Liver (tissue), 9 donors: ENCODE data around the gene EXT2. TPM values are rescaled to one million over a fixed set of nuclear protein-coding genes. Genes with fewer than 3 reads are reported as not detected.

Experiments used
- DNase-seq: peaks from one replicate; pipeline ENCODE4 v3.0.0-alpha.2; 2017; ENCODE audit warnings: low spot score
- H3K27ac ChIP-seq, 2 donors: one replicate each; pipeline ENCODE4 v1.7.0; 2013; ENCODE audit warnings: inconsistent platforms in 2 of 2, low read length in 2 of 2, control low read depth in 1 of 2, low read depth in 1 of 2, mild to moderate bottlenecking in 1 of 2
- H3K27me3 ChIP-seq, 4 donors: one replicate each; pipeline versions ENCODE4 v1.6.1 to v1.7.0; 2013; ENCODE audit warnings: low read length in 3 of 4, inconsistent platforms in 1 of 4, mild to moderate bottlenecking in 1 of 4, moderate library complexity in 1 of 4; ENCODE audit not compliant: control insufficient read depth in 4 of 4, insufficient read depth in 4 of 4
- H3K36me3 ChIP-seq, 4 donors: one replicate each; pipeline versions ENCODE4 v1.6.1 to v1.7.0; 2013; ENCODE audit warnings: low read length in 3 of 4, mild to moderate bottlenecking in 3 of 4, low read depth in 1 of 4, moderate library complexity in 1 of 4; ENCODE audit not compliant: control insufficient read depth in 4 of 4, insufficient read depth in 3 of 4
- H3K4me1 ChIP-seq, 4 donors: one replicate each; pipeline versions ENCODE4 v1.6.1 to v1.7.0; 2013; ENCODE audit warnings: low read length in 3 of 4, mild to moderate bottlenecking in 3 of 4, moderate library complexity in 1 of 4; ENCODE audit not compliant: control insufficient read depth in 4 of 4, insufficient read depth in 4 of 4
- H3K4me3 ChIP-seq, 3 donors: one replicate each; pipeline versions ENCODE4 v1.6.1 to v1.7.0; 2013; ENCODE audit warnings: low read length in 3 of 3, control low read depth in 1 of 3, low read depth in 1 of 3, mild to moderate bottlenecking in 1 of 3
- H3K9ac ChIP-seq, 2 donors: one replicate each; pipeline ENCODE4 v1.7.0; 2013; ENCODE audit warnings: low read length in 2 of 2, mild to moderate bottlenecking in 2 of 2, moderate library complexity in 2 of 2, control low read depth in 1 of 2, low read depth in 1 of 2
- H3K9me3 ChIP-seq, 4 donors: one replicate each; pipeline versions ENCODE4 v1.6.1 to v1.7.0; 2013; ENCODE audit warnings: low read length in 3 of 4; ENCODE audit not compliant: control insufficient read depth in 4 of 4
- ATF3 ChIP-seq: IDR thresholded peaks from 2 replicates; pipeline ENCODE4 v1.6.1; 2016; ENCODE audit warnings: antibody characterized with exemption
- CTCF ChIP-seq: fragments of 150-350 bp; IDR thresholded peaks from 2 replicates; pipeline ENCODE4 v1.5.1; 2017; ENCODE audit warnings: improper control_type of control experiment, low read depth, low read length; ENCODE audit not compliant: missing input control
- EGR1 ChIP-seq, 2 donors: IDR thresholded peaks; 2 replicates each; pipeline ENCODE4 v1.6.1; 2016 to 2018; ENCODE audit warnings: antibody characterized with exemption in 2 of 2, low read depth in 2 of 2
- GABPA ChIP-seq, 2 donors: IDR thresholded peaks in 1 of 2; conservative IDR thresholded peaks in 1 of 2; 2 replicates each; pipeline ENCODE4 v1.6.1; 2016; ENCODE audit warnings: antibody characterized with exemption in 2 of 2, mild to moderate bottlenecking in 1 of 2, moderate library complexity in 1 of 2
- HNF4G ChIP-seq: IDR thresholded peaks from 2 replicates; pipeline ENCODE4 v1.6.1; 2016; ENCODE audit warnings: antibody characterized with exemption
- JUND ChIP-seq, 2 donors: IDR thresholded peaks; 2 replicates each; pipeline ENCODE4 v1.6.1; 2016; ENCODE audit warnings: antibody characterized with exemption in 2 of 2
- NR2F2 ChIP-seq: IDR thresholded peaks from 2 replicates; pipeline ENCODE4 v1.6.1; 2016; ENCODE audit warnings: antibody characterized with exemption
- RAD21 ChIP-seq, 2 donors: IDR thresholded peaks; 2 replicates each; pipeline ENCODE4 v1.6.1; 2016; ENCODE audit warnings: antibody characterized with exemption in 2 of 2, mild to moderate bottlenecking in 2 of 2
- REST ChIP-seq: IDR thresholded peaks from 2 replicates; pipeline ENCODE4 v1.6.1; 2016; ENCODE audit warnings: antibody characterized with exemption, mild to moderate bottlenecking
- RXRA ChIP-seq, 2 donors: IDR thresholded peaks; 2 replicates each; pipeline ENCODE4 v1.6.1; 2017 to 2018; ENCODE audit warnings: antibody characterized with exemption in 2 of 2, mild to moderate bottlenecking in 1 of 2
- SP1 ChIP-seq: IDR thresholded peaks from 2 replicates; pipeline ENCODE4 v1.6.1; 2018; ENCODE audit warnings: antibody characterized with exemption, mild to moderate bottlenecking
- TAF1 ChIP-seq: conservative IDR thresholded peaks from 2 replicates; pipeline ENCODE4 v1.6.1; 2016; ENCODE audit warnings: antibody characterized with exemption, mild to moderate bottlenecking
- YY1 ChIP-seq: IDR thresholded peaks from 2 replicates; pipeline ENCODE4 v1.6.1; 2016; ENCODE audit warnings: antibody characterized with exemption, mild to moderate bottlenecking
- WGBS: extraction: QIAGEN DNeasy Blood & Tissue Kit; methylation state at CpG from one replicate; pipeline ENCODE4 v1.1.7; 2013; 5-methylcytosine and 5-hydroxymethylcytosine counted together
- polyA plus RNA-seq, 2 donors: library from polyadenylated mRNA; stranded (reverse) in 1 of 2; unstranded in 1 of 2; fragments of 200-250 nt in 1 of 2; fragments of >200 nt in 1 of 2; fragmentation: Nextera tagmentation in 1 of 2; extraction: Ambion mirVana in 1 of 2; gene quantifications; one replicate each; pipeline versions ENCODE4 v1.2.1 to v1.2.3, GENCODE V29; 2013 to 2015
- total RNA-seq, 2 donors: library from RNA; depleted of rRNA; stranded (reverse); fragments of >200 nt; gene quantifications; one replicate each; pipeline ENCODE4 v1.2.3, GENCODE V29; 2014
- donor health status: healthy.
- donor health status: healthy.
- donor health status: healthy.
- donor health status: healthy.
- donor health status: healthy.

EXT2 gene
- total and polyA plus RNA-seq, 4 donors = 8.4 to 36.1 (median 29.8) TPM

- no peaks in the 10 kb centered on the region for H3K9me3 ChIP-seq
- H3K9ac ChIP-seq = no peak overlapping the region
- no peaks in the 10 kb centered on the region for H3K36me3 ChIP-seq
- TF ChIP-seq ATF3 = no peak
- no peak for TF ChIP-seq GABPA (IDR thresholded peaks at IDR 0.05 in 1 of 2, conservative IDR thresholded peaks at IDR 0.05 in 1 of 2)
- TF ChIP-seq TAF1 = no peak
- TF ChIP-seq JUND (IDR thresholded peaks at IDR 0.05) = no peak
- H3K4me1 ChIP-seq = no peaks in the 10 kb centered on the region
- H3K27ac ChIP-seq = no peak overlapping the region
- no peak for DNase-seq
- WGBS = 98% methylated on average over 10 of the region's 10 CpGs
- H3K4me3 ChIP-seq = no peak overlapping the region
- H3K27me3 ChIP-seq = no peaks in the 10 kb centered on the region
These were observed 179.8 kb downstream of the EXT2 start for GRCh38 chr11:44275241-44275640.

GRCh38 chr11:44275961-44276550, 180.6 kb downstream of the EXT2 start:
- no peak overlapping the region for H3K27ac ChIP-seq
- H3K27me3 ChIP-seq = no peaks in the 10 kb centered on the region
- no peaks in the 10 kb centered on the region for H3K9me3 ChIP-seq
- DNase-seq = no peak
- H3K9ac ChIP-seq = no peak overlapping the region
- WGBS = 84% methylated on average over 7 of the region's 7 CpGs
- H3K36me3 ChIP-seq = no peaks in the 10 kb centered on the region
- no peak for TF ChIP-seq CTCF
- TF ChIP-seq EGR1 (IDR thresholded peaks at IDR 0.05; ENCODE audit: low read depth in 2 of 2) = no peak
- TF ChIP-seq REST = no peak
- TF ChIP-seq RAD21 (IDR thresholded peaks at IDR 0.05) = no peak
- TF ChIP-seq JUND (IDR thresholded peaks at IDR 0.05) = no peak
- TF ChIP-seq RXRA (IDR thresholded peaks at IDR 0.05) = no peak
- TF ChIP-seq SP1 = no peak
- no peak for TF ChIP-seq HNF4G
- TF ChIP-seq TAF1 = no peak
- TF ChIP-seq ATF3 = no peak
- TF ChIP-seq YY1 = no peak
- TF ChIP-seq NR2F2 = no peak
- TF ChIP-seq GABPA (IDR thresholded peaks at IDR 0.05 in 1 of 2, conservative IDR thresholded peaks at IDR 0.05 in 1 of 2) = no peak
- no peak overlapping the region for H3K4me3 ChIP-seq
- no peaks in the 10 kb centered on the region for H3K4me1 ChIP-seq
